Endothelial cell (in vitro differentiated cells): ENCODE measurements around the gene MACROD2. TPM values are rescaled to one million over a fixed set of nuclear protein-coding genes. Genes with fewer than 3 reads are reported as not detected.

ENCODE experiments used
- DNase-seq: peaks from one replicate; pipeline ENCODE4 v3.0.0; 2021; ENCODE audit warnings: low spot score
- H3K27ac Mint-ChIP-seq: one replicate; pipeline ENCODE4 v1.8.0; 2021; ENCODE audit warnings: mixed read lengths, inconsistent platforms; ENCODE audit not compliant: unreplicated experiment
- H3K27me3 Mint-ChIP-seq: one replicate; pipeline ENCODE4 v1.8.0; 2021; ENCODE audit warnings: mild to moderate bottlenecking, moderate library complexity, mixed read lengths, inconsistent platforms; ENCODE audit not compliant: unreplicated experiment
- H3K36me3 Mint-ChIP-seq: one replicate; pipeline ENCODE4 v1.8.0; 2021; ENCODE audit warnings: mild to moderate bottlenecking, low read depth, mixed read lengths, inconsistent platforms; ENCODE audit not compliant: unreplicated experiment
- H3K4me1 Mint-ChIP-seq: one replicate; pipeline ENCODE4 v1.8.0; 2021; ENCODE audit warnings: mild to moderate bottlenecking, mixed read lengths, inconsistent platforms; ENCODE audit not compliant: unreplicated experiment
- H3K4me3 Mint-ChIP-seq: one replicate; pipeline ENCODE4 v1.8.0; 2021; ENCODE audit warnings: mild to moderate bottlenecking, mixed read lengths, inconsistent platforms; ENCODE audit not compliant: unreplicated experiment
- H3K9me3 Mint-ChIP-seq: one replicate; pipeline ENCODE4 v1.8.0; 2021; ENCODE audit warnings: mixed read lengths, inconsistent platforms; ENCODE audit not compliant: unreplicated experiment
- total RNA-seq: library from RNA; stranded (reverse); fragmentation: NEBNext Ultra II Directional; extraction: Animal tissue kit (Norgen Biotek cat#: 25700); gene quantifications from one replicate; pipeline ENCODE4 v1.2.1, GENCODE V29; 2021; ENCODE audit not compliant: unreplicated experiment
- TF ChIP-seq, protein P1 (sequence below): fragments of 200-600 bp; sonication (generic); IDR thresholded peaks from one replicate; pipeline ENCODE4 v1.5.0; 2021; ENCODE audit warnings: antibody characterized with exemption; ENCODE audit not compliant: unreplicated experiment

Gene MACROD2
- total RNA-seq, 1 donor from 2014 or later: 6.4 TPM

DNA sequence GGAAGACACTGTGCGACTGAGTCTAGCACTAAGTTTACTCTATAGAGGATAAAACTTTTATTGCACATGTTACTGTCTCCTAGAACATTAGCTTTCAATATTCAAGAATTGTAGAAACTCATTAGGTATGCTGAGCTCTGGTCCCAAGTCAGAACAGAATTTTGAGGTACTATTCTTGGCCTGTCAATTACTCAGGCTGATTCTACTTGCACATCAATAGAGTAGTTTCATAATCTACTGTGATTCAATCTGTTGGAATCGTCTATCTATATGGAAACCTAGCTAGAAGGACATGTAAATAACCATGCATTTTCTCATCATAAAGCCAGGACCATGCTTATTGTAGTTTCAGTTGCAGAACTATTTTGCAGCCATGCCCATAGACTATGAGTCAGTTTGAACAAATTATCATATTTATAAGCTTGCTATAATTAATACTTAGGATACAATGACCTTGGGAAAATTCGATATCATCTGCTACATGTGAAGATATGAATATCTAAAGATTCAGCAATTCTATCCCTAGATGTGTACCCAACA lies 300.5 kb downstream of the MACROD2 start:
- TF ChIP-seq, protein P1, sequence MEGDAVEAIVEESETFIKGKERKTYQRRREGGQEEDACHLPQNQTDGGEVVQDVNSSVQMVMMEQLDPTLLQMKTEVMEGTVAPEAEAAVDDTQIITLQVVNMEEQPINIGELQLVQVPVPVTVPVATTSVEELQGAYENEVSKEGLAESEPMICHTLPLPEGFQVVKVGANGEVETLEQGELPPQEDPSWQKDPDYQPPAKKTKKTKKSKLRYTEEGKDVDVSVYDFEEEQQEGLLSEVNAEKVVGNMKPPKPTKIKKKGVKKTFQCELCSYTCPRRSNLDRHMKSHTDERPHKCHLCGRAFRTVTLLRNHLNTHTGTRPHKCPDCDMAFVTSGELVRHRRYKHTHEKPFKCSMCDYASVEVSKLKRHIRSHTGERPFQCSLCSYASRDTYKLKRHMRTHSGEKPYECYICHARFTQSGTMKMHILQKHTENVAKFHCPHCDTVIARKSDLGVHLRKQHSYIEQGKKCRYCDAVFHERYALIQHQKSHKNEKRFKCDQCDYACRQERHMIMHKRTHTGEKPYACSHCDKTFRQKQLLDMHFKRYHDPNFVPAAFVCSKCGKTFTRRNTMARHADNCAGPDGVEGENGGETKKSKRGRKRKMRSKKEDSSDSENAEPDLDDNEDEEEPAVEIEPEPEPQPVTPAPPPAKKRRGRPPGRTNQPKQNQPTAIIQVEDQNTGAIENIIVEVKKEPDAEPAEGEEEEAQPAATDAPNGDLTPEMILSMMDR: no peak
- H3K36me3 Mint-ChIP-seq: no peaks in the 10 kb centered on the region
- DNase-seq: no peak
- peaks cover 4% of the 10 kb centered on the region for H3K27me3 Mint-ChIP-seq
- H3K4me3 Mint-ChIP-seq: no peak overlapping the region
- H3K4me1 Mint-ChIP-seq: peaks cover 5% of the 10 kb centered on the region
- H3K9me3 Mint-ChIP-seq: no peaks in the 10 kb centered on the region
- no peak overlapping the region for H3K27ac Mint-ChIP-seq

DNA sequence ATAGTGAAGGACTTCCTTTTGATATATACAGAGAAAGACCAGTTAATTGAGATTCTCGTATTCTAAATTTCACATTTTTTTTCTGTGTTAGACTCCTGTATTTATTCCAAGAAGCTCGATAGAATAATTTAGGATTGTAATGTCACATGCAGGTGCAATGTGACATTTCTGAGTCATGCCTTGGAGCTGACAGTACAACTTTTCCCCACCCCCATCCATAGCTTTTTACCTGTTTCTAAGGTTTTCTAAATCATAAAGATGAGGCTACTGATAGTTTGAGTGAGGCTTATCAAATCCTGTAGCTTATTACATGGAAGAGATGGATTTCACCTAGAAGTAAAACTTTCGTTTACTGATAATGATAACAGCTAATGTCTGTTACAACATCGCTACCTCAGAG lies 304.5 kb downstream of the MACROD2 start:
- Mint-ChIP-seq H3K4me1 (peaks cover 5% of the 10 kb centered on the region), H3K27me3 (no peaks in the 10 kb centered on the region), H3K36me3 (no peaks in the 10 kb centered on the region), H3K27ac (no peak overlapping the region), H3K4me3 (no peak overlapping the region), H3K9me3 (no peaks in the 10 kb centered on the region)
- TF ChIP-seq, protein P1: no peak
- DNase-seq: no peak

GRCh38 chr20:14303106-14303505 lies 307.8 kb downstream of the MACROD2 start:
- TF ChIP-seq, protein P1: no peak
- Mint-ChIP-seq H3K36me3 (no peaks in the 10 kb centered on the region), H3K27ac (no peak overlapping the region), H3K27me3 (no peaks in the 10 kb centered on the region), H3K4me1 (no peaks in the 10 kb centered on the region), H3K9me3 (no peaks in the 10 kb centered on the region), H3K4me3 (no peak overlapping the region)
- DNase-seq: no peak

GRCh38 chr20:14303651-14304050 lies 308.3 kb downstream of the MACROD2 start:
- no peak for DNase-seq
- no peaks in the 10 kb centered on the region for H3K27me3 Mint-ChIP-seq
- H3K4me1 Mint-ChIP-seq: no peaks in the 10 kb centered on the region
- H3K9me3 Mint-ChIP-seq: no peaks in the 10 kb centered on the region
- H3K4me3 Mint-ChIP-seq: no peak overlapping the region
- H3K36me3 Mint-ChIP-seq: no peaks in the 10 kb centered on the region
- H3K27ac Mint-ChIP-seq: no peak overlapping the region
- TF ChIP-seq, protein P1: no peak

GRCh38 chr20:14304472-14304871 lies 309.2 kb downstream of the MACROD2 start:
- Mint-ChIP-seq H3K27me3 (no peaks in the 10 kb centered on the region), H3K4me1 (no peaks in the 10 kb centered on the region), H3K4me3 (no peak overlapping the region), H3K36me3 (no peaks in the 10 kb centered on the region), H3K9me3 (no peaks in the 10 kb centered on the region), H3K27ac (no peak overlapping the region)
- TF ChIP-seq, protein P1: no peak
- no peak for DNase-seq
